Subcutaneous abdominal adipose tissue (tissue), 5 donors: Measurements from ENCODE around the gene SLC51A.
A peak's percentile ranks its signal among the peaks of the same experiment; 100 is the strongest.
"Not testable (repeated sequence)": the region's sequence is repeated elsewhere in the genome, so short reads cannot be mapped to it uniquely, and the experiment has no call there.

ENCODE experiments used
- H3K27ac ChIP-seq: one replicate; pipeline ENCODE4 v1.7.0; 2013; ENCODE audit warnings: low read depth, mild to moderate bottlenecking, inconsistent platforms, low read length, moderate library complexity
- H3K27me3 ChIP-seq, 5 donors: one replicate each; pipeline ENCODE4 v1.7.0; 2013; ENCODE audit warnings: low read length in 5 of 5, inconsistent platforms in 1 of 5; ENCODE audit not compliant: control insufficient read depth in 5 of 5, insufficient read depth in 4 of 5
- H3K36me3 ChIP-seq, 5 donors: one replicate each; pipeline ENCODE4 v1.7.0; 2013; ENCODE audit warnings: low read length in 5 of 5; ENCODE audit not compliant: control insufficient read depth in 5 of 5, insufficient read depth in 5 of 5
- H3K4me1 ChIP-seq, 5 donors: one replicate each; pipeline ENCODE4 v1.7.0; 2013; ENCODE audit warnings: low read length in 5 of 5, mild to moderate bottlenecking in 3 of 5, moderate library complexity in 1 of 5; ENCODE audit not compliant: control insufficient read depth in 5 of 5, insufficient read depth in 5 of 5
- H3K4me3 ChIP-seq, 5 donors: one replicate each; pipeline ENCODE4 v1.7.0; 2013; ENCODE audit warnings: low read length in 5 of 5, low read depth in 1 of 5
- H3K9ac ChIP-seq, 5 donors: one replicate each; pipeline ENCODE4 v1.7.0; 2013; ENCODE audit warnings: low read length in 5 of 5, mild to moderate bottlenecking in 4 of 5, moderate library complexity in 3 of 5
- H3K9me3 ChIP-seq, 5 donors: one replicate each; pipeline ENCODE4 v1.7.0; 2013; ENCODE audit warnings: low read length in 5 of 5; ENCODE audit not compliant: control insufficient read depth in 5 of 5
- donor health status: healthy.
- donor health status: healthy.
- donor health status: healthy.
- donor health status: healthy.
- donor health status: healthy.

Gene SLC51A

GRCh38 chr3:196203846-196204245 lies 12.5 kb upstream of the SLC51A start:
- H3K27me3 ChIP-seq, result peaks cover 0 to 10% (median 0%) of the 10 kb centered on the region in 5 donors

GRCh38 chr3:196205442-196206205 lies 10.7 kb upstream of the SLC51A start:
- not testable (repeated sequence) for H3K27ac ChIP-seq, H3K9ac ChIP-seq, H3K9me3 ChIP-seq, H3K36me3 ChIP-seq, H3K4me3 ChIP-seq
- Histone ChIP-seq H3K4me1 (peaks cover 0 to 22% (median 16%) of the 10 kb centered on the region in 5 donors), H3K27me3 (peaks cover 0 to 14% (median 0%) of the 10 kb centered on the region in 5 donors)

More at GRCh38 chr3:196203846-196204245, 12.5 kb upstream of the SLC51A start:
- no peak overlapping the region for H3K9ac ChIP-seq
- H3K27ac ChIP-seq, result no peak overlapping the region
- peaks cover 0 to 4% (median 0%) of the 10 kb centered on the region in 5 donors for H3K9me3 ChIP-seq
- H3K36me3 ChIP-seq, result no peaks in the 10 kb centered on the region
- H3K4me3 ChIP-seq, result no peak overlapping the region
- peaks cover 0 to 25% (median 20%) of the 10 kb centered on the region in 5 donors for H3K4me1 ChIP-seq

GRCh38 chr3:196207159-196207832 lies 9.0 kb upstream of the SLC51A start:
- Histone ChIP-seq H3K27ac (no peak overlapping the region), H3K9ac (no peak overlapping the region), H3K4me1 (peaks cover 0 to 21% (median 15%) of the 10 kb centered on the region in 5 donors), H3K9me3 (peaks cover 0 to 4% (median 0%) of the 10 kb centered on the region in 5 donors), H3K27me3 (peaks cover 0 to 14% (median 3%) of the 10 kb centered on the region in 5 donors), H3K36me3 (no peaks in the 10 kb centered on the region), H3K4me3 (peak overlapping the region in 2 of 5 donors; percentile 39 to 42)

- Histone ChIP-seq H3K27ac (no peak overlapping the region), H3K9me3 (peaks cover 0 to 4% (median 0%) of the 10 kb centered on the region in 5 donors), H3K4me3 (peak overlapping the region; percentile 19 to 48 (median 38)), H3K4me1 (peaks cover 0 to 14% (median 9%) of the 10 kb centered on the region in 5 donors), H3K27me3 (peaks cover 0 to 14% (median 3%) of the 10 kb centered on the region in 5 donors), H3K36me3 (no peaks in the 10 kb centered on the region), H3K9ac (no peak overlapping the region)
Measured at GRCh38 chr3:196207833-196208607, 8.3 kb upstream of the SLC51A start.

- peaks cover 0 to 8% (median 3%) of the 10 kb centered on the region in 5 donors for H3K27me3 ChIP-seq
- H3K4me1 ChIP-seq, result peaks cover 0 to 7% (median 4%) of the 10 kb centered on the region in 5 donors
- H3K9me3 ChIP-seq, result peaks cover 0 to 4% (median 0%) of the 10 kb centered on the region in 5 donors
- no peak overlapping the region for H3K4me3 ChIP-seq
- H3K36me3 ChIP-seq, result no peaks in the 10 kb centered on the region
- H3K27ac ChIP-seq, result no peak overlapping the region
- no peak overlapping the region for H3K9ac ChIP-seq
Measured at GRCh38 chr3:196208942-196209695, 7.2 kb upstream of the SLC51A start.

- H3K9ac ChIP-seq, H3K27ac ChIP-seq, H3K9me3 ChIP-seq, H3K4me3 ChIP-seq, H3K36me3 ChIP-seq, H3K27me3 ChIP-seq, H3K4me1 ChIP-seq: not testable (repeated sequence)
Measured at GRCh38 chr3:196209944-196210672, 6.2 kb upstream of the SLC51A start.

GRCh38 chr3:196210673-196211556 lies 5.4 kb upstream of the SLC51A start, which contains the start of gene ZDHHC19:
ZDHHC19 (minus strand) TSS chr3:196211400; CDS start chr3:196211315, 85 bp downstream.
- no peak within 1 kb of the TSS for H3K4me3 ChIP-seq

GRCh38 chr3:196214783-196215441 lies 1.4 kb upstream of the SLC51A start:
- no peak overlapping the region for H3K27ac ChIP-seq

More at GRCh38 chr3:196210673-196211556, 5.4 kb upstream of the SLC51A start, which contains the start of gene ZDHHC19:
- H3K9me3 ChIP-seq, result no peaks in the 10 kb centered on the region
- peaks cover 4 to 12% (median 10%) of the 10 kb centered on the region in 5 donors for H3K27me3 ChIP-seq
- H3K9ac ChIP-seq, result no peak within 1 kb of the TSS
- no peaks in the 10 kb centered on the region for H3K36me3 ChIP-seq
- no peak within 1 kb of the TSS for H3K27ac ChIP-seq
- peaks cover 0 to 7% (median 4%) of the 10 kb centered on the region in 5 donors for H3K4me1 ChIP-seq

More at GRCh38 chr3:196214783-196215441, 1.4 kb upstream of the SLC51A start:
- Histone ChIP-seq H3K4me3 (no peak overlapping the region), H3K4me1 (peaks cover 2 to 10% (median 9%) of the 10 kb centered on the region in 5 donors), H3K36me3 (no peaks in the 10 kb centered on the region), H3K9me3 (no peaks in the 10 kb centered on the region), H3K9ac (no peak overlapping the region), H3K27me3 (peaks cover 4 to 18% (median 11%) of the 10 kb centered on the region in 5 donors)
